Measurements from ENCODE around the gene TRABD2B. TPM values are rescaled to one million over a fixed set of nuclear protein-coding genes. Genes with fewer than 3 reads are reported as not detected.

TRABD2B gene
- total RNA-seq, 1 donor: under 0.01 TPM

DNA sequence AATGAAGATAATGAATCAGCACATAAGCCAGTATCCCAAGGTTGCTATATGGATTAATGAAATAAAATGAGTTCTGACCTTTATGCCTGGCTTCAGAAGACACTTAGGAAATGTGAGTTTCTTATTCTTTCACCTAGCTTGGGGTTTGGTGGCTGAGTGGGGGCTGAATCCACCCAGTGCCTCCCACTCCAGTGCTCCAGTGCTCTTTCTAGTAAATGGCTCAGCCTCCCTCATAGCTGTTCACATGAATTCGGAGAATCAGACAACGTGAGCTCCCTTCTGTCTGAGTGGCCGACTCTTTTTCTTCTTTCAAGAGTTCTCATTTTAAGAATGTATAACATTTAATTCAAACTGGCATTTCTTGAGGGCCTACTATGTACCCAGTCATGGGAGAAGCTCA, 43.5 kb downstream of the TRABD2B start:
- no peaks in the 10 kb centered on the region for H3K9me3 ChIP-seq (ENCODE audit: low read depth, low read length)
- no peaks in the 10 kb centered on the region for H3K36me3 ChIP-seq (ENCODE audit: insufficient read depth, low read length)
- no peak overlapping the region for H2AFZ ChIP-seq (ENCODE audit: low read length)
- no peaks in the 10 kb centered on the region for H3K79me2 ChIP-seq (ENCODE audit: insufficient read depth, low read length)
- H3K4me2 ChIP-seq (ENCODE audit: insufficient read depth, low read length): no peak overlapping the region
- DNase-seq (ENCODE audit: insufficient read length, low spot score, missing footprints): no peak
- TF ChIP-seq, protein P1, sequence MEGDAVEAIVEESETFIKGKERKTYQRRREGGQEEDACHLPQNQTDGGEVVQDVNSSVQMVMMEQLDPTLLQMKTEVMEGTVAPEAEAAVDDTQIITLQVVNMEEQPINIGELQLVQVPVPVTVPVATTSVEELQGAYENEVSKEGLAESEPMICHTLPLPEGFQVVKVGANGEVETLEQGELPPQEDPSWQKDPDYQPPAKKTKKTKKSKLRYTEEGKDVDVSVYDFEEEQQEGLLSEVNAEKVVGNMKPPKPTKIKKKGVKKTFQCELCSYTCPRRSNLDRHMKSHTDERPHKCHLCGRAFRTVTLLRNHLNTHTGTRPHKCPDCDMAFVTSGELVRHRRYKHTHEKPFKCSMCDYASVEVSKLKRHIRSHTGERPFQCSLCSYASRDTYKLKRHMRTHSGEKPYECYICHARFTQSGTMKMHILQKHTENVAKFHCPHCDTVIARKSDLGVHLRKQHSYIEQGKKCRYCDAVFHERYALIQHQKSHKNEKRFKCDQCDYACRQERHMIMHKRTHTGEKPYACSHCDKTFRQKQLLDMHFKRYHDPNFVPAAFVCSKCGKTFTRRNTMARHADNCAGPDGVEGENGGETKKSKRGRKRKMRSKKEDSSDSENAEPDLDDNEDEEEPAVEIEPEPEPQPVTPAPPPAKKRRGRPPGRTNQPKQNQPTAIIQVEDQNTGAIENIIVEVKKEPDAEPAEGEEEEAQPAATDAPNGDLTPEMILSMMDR (IDR thresholded peaks at IDR 0.05; ENCODE audit: extremely low read depth, low read depth, low read length): no peak
- no peak overlapping the region for H3K27ac ChIP-seq (ENCODE audit: low read depth, low read length)
- H4K20me1 ChIP-seq (ENCODE audit: insufficient read depth, low read length): no peaks in the 10 kb centered on the region
- no peaks in the 10 kb centered on the region for H3K4me1 ChIP-seq (ENCODE audit: insufficient read depth, low read length)
- no peaks in the 10 kb centered on the region for H3K27me3 ChIP-seq (ENCODE audit: insufficient read depth, low read length)
- no peak overlapping the region for H3K4me3 ChIP-seq (ENCODE audit: insufficient read depth, low read length)

DNA sequence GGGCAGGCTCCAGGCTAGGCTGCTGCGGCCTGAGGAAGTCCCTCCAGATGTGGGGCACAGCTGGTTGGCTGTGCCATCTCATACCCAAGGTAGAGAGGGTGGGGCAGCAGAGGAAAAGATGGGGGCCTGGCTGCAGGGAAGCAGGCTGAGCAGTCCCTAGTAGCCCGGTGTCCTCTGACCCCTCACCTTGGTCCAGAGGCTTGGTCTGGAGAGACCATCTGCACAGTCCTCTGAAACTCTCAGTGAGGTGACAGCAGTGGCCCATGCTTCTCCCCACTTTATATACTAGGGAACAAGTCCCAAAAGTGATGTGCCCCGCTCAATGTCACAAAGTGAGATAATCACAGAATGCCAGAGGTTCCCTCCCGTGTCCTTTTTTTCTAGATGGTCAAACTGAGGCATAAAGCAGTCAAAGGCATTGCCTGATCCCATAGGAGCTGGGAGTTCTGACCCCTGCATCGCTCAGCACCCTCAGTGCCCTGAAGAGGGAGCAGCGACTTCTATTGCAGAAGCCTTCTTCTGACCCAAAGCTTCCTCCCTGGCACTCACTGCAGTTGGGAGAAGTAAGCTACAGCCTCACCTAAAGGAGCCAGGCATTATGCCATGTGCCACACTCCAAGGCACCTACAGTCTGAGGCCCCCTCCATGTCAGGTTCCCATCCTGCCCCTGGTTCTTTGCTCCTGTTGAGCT, 45.5 kb downstream of the TRABD2B start:
- H3K4me3 ChIP-seq (ENCODE audit: insufficient read depth, low read length): no peak overlapping the region
- H3K27ac ChIP-seq (ENCODE audit: low read depth, low read length): no peak overlapping the region
- H2AFZ ChIP-seq (ENCODE audit: low read length): no peak overlapping the region
- TF ChIP-seq, protein P1 (IDR thresholded peaks at IDR 0.05; ENCODE audit: extremely low read depth, low read depth, low read length): no peak
- no peaks in the 10 kb centered on the region for H3K4me1 ChIP-seq (ENCODE audit: insufficient read depth, low read length)
- no peak overlapping the region for H3K4me2 ChIP-seq (ENCODE audit: insufficient read depth, low read length)
- no peaks in the 10 kb centered on the region for H3K9me3 ChIP-seq (ENCODE audit: low read depth, low read length)
- H3K79me2 ChIP-seq (ENCODE audit: insufficient read depth, low read length): no peaks in the 10 kb centered on the region
- no peak for DNase-seq (ENCODE audit: insufficient read length, low spot score, missing footprints)
- no peaks in the 10 kb centered on the region for H3K27me3 ChIP-seq (ENCODE audit: insufficient read depth, low read length)
- no peaks in the 10 kb centered on the region for H4K20me1 ChIP-seq (ENCODE audit: insufficient read depth, low read length)
- H3K36me3 ChIP-seq (ENCODE audit: insufficient read depth, low read length): no peaks in the 10 kb centered on the region

DNA sequence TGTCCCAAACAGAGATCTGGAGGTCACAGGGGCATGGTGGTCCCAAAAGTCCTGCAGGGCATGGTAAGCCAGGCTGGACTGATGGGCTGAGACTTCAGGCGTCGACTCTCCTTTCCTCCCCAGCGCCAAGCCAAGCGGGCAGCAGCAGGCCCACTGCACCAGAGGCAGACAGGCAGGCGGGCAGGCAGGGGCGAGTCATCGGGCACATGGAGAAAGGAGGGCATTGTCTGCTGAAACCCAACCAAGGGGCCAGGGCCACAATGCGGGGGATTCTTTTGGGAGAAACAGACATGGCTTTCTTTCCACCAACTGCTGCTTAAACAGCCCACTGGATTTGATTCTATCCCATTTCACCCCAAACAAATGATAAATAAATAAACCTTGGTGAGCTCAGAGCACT, 46.2 kb downstream of the TRABD2B start:
- Histone ChIP-seq H3K79me2 (ENCODE audit: insufficient read depth, low read length) (no peaks in the 10 kb centered on the region), H3K9me3 (ENCODE audit: low read depth, low read length) (no peaks in the 10 kb centered on the region), H3K27me3 (ENCODE audit: insufficient read depth, low read length) (no peaks in the 10 kb centered on the region), H3K36me3 (ENCODE audit: insufficient read depth, low read length) (no peaks in the 10 kb centered on the region), H2AFZ (ENCODE audit: low read length) (no peak overlapping the region), H3K4me3 (ENCODE audit: insufficient read depth, low read length) (no peak overlapping the region), H3K27ac (ENCODE audit: low read depth, low read length) (no peak overlapping the region), H3K4me2 (ENCODE audit: insufficient read depth, low read length) (no peak overlapping the region), H3K4me1 (ENCODE audit: insufficient read depth, low read length) (no peaks in the 10 kb centered on the region), H4K20me1 (ENCODE audit: insufficient read depth, low read length) (no peaks in the 10 kb centered on the region)
- DNase-seq (ENCODE audit: insufficient read length, low spot score, missing footprints): no peak
- TF ChIP-seq, protein P1 (IDR thresholded peaks at IDR 0.05; ENCODE audit: extremely low read depth, low read depth, low read length): no peak

DNA sequence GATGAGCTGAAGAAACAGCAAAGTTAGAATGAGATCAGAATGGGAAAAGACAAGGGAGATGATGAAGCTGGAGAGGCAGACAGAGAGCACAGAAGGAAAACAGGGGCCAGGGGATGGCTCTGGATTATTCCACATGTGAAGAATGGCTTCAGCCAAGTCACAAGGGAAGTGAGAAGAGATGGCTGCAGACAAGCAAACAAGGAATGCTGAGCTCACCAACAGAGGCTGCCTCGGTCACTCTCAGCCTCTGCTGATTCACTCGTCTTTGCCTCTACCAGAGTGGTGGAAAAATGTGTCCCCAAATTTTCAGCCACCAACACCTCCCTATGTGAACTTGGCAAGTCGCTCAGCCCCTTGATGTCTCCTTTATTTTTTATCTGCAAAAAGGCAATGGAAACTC, 46.7 kb downstream of the TRABD2B start:
- Histone ChIP-seq H3K79me2 (ENCODE audit: insufficient read depth, low read length) (no peaks in the 10 kb centered on the region), H3K36me3 (ENCODE audit: insufficient read depth, low read length) (no peaks in the 10 kb centered on the region), H4K20me1 (ENCODE audit: insufficient read depth, low read length) (no peaks in the 10 kb centered on the region), H2AFZ (ENCODE audit: low read length) (no peak overlapping the region), H3K4me3 (ENCODE audit: insufficient read depth, low read length) (no peak overlapping the region), H3K9me3 (ENCODE audit: low read depth, low read length) (no peaks in the 10 kb centered on the region), H3K27me3 (ENCODE audit: insufficient read depth, low read length) (no peaks in the 10 kb centered on the region), H3K27ac (ENCODE audit: low read depth, low read length) (no peak overlapping the region), H3K4me2 (ENCODE audit: insufficient read depth, low read length) (no peak overlapping the region), H3K4me1 (ENCODE audit: insufficient read depth, low read length) (no peaks in the 10 kb centered on the region)
- DNase-seq (ENCODE audit: insufficient read length, low spot score, missing footprints): no peak
- TF ChIP-seq, protein P1 (IDR thresholded peaks at IDR 0.05; ENCODE audit: extremely low read depth, low read depth, low read length): no peak

All from osteoblast (primary cell).